Erythroblast (primary cell): Measurements from ENCODE around the gene SHOC2.

Experiments
- GATA1 ChIP-seq: IDR thresholded peaks from 2 replicates; pipeline ENCODE4 v1.6.1; 2011; ENCODE audit warnings: low read depth, mild to moderate bottlenecking, control low read depth, low read length, moderate library complexity
- POLR2A ChIP-seq: IDR thresholded peaks from 2 replicates; pipeline ENCODE4 v1.6.1; 2011; ENCODE audit warnings: mild to moderate bottlenecking, low read length

GRCh38 chr10:111007486-111007885, 88.1 kb downstream of the SHOC2 start:
- no peak for TF ChIP-seq POLR2A
- TF ChIP-seq GATA1: no peak
